Measurements from ENCODE around the gene MINDY3.

DNA sequence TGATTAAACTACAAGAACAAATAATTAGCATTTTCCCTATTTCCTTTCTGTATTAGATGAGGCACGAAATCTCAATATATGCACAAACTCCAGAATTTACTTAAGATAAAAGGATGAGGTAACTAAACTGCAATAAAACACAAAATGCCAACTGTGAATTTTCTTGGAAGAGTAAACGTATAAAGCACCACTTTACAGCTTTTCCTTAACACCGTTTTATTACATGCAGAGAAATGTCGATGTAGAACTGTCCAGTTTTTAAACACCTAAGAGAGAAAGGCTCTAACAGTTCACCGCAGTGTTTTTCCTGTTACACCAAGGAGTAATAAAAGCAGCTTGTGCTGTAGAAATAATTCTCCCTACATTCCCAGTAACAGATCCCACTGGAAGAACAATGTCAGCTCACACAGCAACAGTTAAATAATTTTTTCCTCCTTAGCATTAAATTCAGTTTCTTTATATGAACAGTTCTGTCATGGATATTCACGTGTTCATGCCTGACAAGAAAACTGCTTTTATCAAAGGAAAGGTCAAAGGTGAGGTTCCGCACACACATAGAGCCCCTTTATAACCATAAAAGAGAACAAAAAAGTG is 52.0 kb downstream of the MINDY3 start:
- TF ChIP-seq, protein P1, sequence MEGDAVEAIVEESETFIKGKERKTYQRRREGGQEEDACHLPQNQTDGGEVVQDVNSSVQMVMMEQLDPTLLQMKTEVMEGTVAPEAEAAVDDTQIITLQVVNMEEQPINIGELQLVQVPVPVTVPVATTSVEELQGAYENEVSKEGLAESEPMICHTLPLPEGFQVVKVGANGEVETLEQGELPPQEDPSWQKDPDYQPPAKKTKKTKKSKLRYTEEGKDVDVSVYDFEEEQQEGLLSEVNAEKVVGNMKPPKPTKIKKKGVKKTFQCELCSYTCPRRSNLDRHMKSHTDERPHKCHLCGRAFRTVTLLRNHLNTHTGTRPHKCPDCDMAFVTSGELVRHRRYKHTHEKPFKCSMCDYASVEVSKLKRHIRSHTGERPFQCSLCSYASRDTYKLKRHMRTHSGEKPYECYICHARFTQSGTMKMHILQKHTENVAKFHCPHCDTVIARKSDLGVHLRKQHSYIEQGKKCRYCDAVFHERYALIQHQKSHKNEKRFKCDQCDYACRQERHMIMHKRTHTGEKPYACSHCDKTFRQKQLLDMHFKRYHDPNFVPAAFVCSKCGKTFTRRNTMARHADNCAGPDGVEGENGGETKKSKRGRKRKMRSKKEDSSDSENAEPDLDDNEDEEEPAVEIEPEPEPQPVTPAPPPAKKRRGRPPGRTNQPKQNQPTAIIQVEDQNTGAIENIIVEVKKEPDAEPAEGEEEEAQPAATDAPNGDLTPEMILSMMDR (conservative IDR thresholded peaks at IDR 0.05) = no peak
- TF ChIP-seq EZH2 (IDR thresholded peaks at IDR 0.05; ENCODE audit: low read depth) = no peak
